Fibroblast of lung (primary cell): ENCODE results near the gene XKR3.

Experiments
- CTCF ChIP-seq, 2 donors: IDR thresholded peaks in 1 of 2; conservative IDR thresholded peaks in 1 of 2; 1 replicate in 1 of 2; 2 replicates in 1 of 2; pipeline ENCODE4 v1.5.1; 2011 to 2012; ENCODE audit warnings: low read length in 2 of 2, control low read depth in 1 of 2, inconsistent platforms in 1 of 2, low read depth in 1 of 2, mild to moderate bottlenecking in 1 of 2
- EZH2 ChIP-seq: IDR thresholded peaks from 2 replicates; pipeline ENCODE4 v1.5.1; 2012; ENCODE audit warnings: low read length, control low read depth, mild to moderate bottlenecking; ENCODE audit errors: missing control alignments

- TF ChIP-seq EZH2, result no peak
- TF ChIP-seq CTCF (conservative IDR thresholded peaks at IDR 0.05 in 1 of 2, IDR thresholded peaks at IDR 0.05 in 1 of 2; ENCODE audit: low read depth in 1 of 2, low read length in 2 of 2), result no peak
Measured at GRCh38 chr22:16845465-16845864, 20.3 kb upstream of the XKR3 start.
